Measurements from ENCODE around the gene POU5F1. TPM values are rescaled to one million over a fixed set of nuclear protein-coding genes. Genes with fewer than 3 reads are reported as not detected.
"Not testable (repeated sequence)": the region's sequence is repeated elsewhere in the genome, so short reads cannot be mapped to it uniquely, and the experiment has no call there.

POU5F1 gene
- total RNA-seq, 2 donors from 2014 or later: 3.4 to 7.0 TPM

DNA sequence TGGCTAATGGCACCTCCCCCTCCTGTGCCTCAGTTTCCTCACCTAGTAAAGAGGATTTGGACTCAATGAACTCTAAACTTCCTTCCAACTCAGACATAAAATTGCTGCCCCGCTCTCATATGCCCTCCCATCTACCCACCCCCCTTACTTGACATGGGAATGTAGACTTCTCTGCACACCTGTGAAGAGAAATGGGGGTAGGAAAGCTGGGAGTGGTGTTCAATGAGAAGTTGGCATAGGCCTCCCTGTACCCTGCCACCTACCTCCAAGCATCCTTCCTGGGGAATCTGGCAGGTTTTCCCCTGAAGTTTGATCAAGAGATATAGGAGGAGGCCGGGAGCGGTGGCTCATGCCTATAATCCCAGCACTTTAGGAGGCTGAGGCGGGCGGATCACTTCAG is 3.9 kb upstream of the POU5F1 start:
- H3K27ac ChIP-seq: no peak overlapping the region
- H3K4me1 ChIP-seq: peaks cover 6% of the 10 kb centered on the region
- no peaks in the 10 kb centered on the region for H3K9me3 ChIP-seq
- TF ChIP-seq, protein P1, sequence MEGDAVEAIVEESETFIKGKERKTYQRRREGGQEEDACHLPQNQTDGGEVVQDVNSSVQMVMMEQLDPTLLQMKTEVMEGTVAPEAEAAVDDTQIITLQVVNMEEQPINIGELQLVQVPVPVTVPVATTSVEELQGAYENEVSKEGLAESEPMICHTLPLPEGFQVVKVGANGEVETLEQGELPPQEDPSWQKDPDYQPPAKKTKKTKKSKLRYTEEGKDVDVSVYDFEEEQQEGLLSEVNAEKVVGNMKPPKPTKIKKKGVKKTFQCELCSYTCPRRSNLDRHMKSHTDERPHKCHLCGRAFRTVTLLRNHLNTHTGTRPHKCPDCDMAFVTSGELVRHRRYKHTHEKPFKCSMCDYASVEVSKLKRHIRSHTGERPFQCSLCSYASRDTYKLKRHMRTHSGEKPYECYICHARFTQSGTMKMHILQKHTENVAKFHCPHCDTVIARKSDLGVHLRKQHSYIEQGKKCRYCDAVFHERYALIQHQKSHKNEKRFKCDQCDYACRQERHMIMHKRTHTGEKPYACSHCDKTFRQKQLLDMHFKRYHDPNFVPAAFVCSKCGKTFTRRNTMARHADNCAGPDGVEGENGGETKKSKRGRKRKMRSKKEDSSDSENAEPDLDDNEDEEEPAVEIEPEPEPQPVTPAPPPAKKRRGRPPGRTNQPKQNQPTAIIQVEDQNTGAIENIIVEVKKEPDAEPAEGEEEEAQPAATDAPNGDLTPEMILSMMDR (IDR thresholded peaks at IDR 0.05): no peak
- intact Hi-C loops (cut with DNase I): no loop called here
- no peaks in the 10 kb centered on the region for H3K27me3 ChIP-seq
- no peak overlapping the region for H3K4me3 ChIP-seq
- no peaks in the 10 kb centered on the region for H3K36me3 ChIP-seq
- H3K9ac ChIP-seq (ENCODE audit: low read depth in 2 of 2, low read length in 2 of 2): no peak overlapping the region
- DNase-seq: no peak

DNA sequence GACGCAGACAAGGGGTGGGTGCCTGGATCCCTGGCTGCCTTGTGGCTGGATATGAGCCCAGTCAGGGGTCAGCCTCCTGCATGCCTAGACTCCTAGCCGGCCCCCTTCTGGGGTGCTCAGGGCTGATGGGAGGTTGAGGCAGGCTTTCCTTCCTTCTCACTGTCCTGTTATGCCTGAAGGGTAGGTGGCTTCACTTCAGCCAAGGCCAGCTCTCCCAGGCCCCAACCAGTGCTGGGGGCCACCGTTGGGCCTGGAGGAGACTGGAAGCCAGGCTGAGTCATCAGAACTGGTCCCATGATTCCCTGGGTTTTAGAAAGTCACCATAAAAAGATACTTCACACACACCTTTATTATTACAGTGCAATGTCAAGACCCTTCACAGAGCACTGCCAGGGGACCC is 2.9 kb upstream of the POU5F1 start:
- intact Hi-C loops (cut with DNase I): no loop called here
- Histone ChIP-seq H3K36me3 (no peaks in the 10 kb centered on the region), H3K4me1 (no peaks in the 10 kb centered on the region), H3K27me3 (no peaks in the 10 kb centered on the region), H3K4me3 (no peak overlapping the region), H3K9ac (ENCODE audit: low read depth in 2 of 2, low read length in 2 of 2) (no peak overlapping the region), H3K9me3 (no peaks in the 10 kb centered on the region), H3K27ac (no peak overlapping the region)
- TF ChIP-seq, protein P1 (IDR thresholded peaks at IDR 0.05): no peak
- no peak for DNase-seq

DNA sequence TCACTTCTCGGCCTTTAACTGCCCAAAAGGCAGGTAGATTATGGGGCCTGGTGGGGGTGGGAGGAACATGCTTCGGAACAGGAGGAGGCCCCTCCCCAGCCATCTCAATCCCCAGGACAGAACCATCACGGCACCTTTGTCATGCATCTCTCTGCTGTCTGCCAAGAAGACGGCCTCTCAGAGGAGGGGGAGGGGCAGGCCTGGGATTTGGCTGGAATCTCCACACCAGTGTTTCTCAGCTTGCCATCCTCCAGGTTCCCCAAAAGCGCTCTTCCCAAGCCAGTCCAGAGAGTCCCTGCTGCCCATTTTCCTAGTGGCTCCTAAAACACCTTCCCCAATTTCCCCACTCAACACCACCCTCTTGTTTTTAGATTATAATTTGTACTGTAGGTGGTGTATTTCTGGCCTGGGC is 2.5 kb upstream of the POU5F1 start:
- Histone ChIP-seq H3K9me3 (no peaks in the 10 kb centered on the region), H3K36me3 (no peaks in the 10 kb centered on the region), H3K27me3 (no peaks in the 10 kb centered on the region), H3K9ac (ENCODE audit: low read depth in 2 of 2, low read length in 2 of 2) (no peak overlapping the region), H3K4me1 (no peaks in the 10 kb centered on the region), H3K27ac (no peak overlapping the region), H3K4me3 (no peak overlapping the region)
- no peak for DNase-seq
- intact Hi-C loops (cut with DNase I): no loop called here
- TF ChIP-seq, protein P1 (IDR thresholded peaks at IDR 0.05): no peak

DNA sequence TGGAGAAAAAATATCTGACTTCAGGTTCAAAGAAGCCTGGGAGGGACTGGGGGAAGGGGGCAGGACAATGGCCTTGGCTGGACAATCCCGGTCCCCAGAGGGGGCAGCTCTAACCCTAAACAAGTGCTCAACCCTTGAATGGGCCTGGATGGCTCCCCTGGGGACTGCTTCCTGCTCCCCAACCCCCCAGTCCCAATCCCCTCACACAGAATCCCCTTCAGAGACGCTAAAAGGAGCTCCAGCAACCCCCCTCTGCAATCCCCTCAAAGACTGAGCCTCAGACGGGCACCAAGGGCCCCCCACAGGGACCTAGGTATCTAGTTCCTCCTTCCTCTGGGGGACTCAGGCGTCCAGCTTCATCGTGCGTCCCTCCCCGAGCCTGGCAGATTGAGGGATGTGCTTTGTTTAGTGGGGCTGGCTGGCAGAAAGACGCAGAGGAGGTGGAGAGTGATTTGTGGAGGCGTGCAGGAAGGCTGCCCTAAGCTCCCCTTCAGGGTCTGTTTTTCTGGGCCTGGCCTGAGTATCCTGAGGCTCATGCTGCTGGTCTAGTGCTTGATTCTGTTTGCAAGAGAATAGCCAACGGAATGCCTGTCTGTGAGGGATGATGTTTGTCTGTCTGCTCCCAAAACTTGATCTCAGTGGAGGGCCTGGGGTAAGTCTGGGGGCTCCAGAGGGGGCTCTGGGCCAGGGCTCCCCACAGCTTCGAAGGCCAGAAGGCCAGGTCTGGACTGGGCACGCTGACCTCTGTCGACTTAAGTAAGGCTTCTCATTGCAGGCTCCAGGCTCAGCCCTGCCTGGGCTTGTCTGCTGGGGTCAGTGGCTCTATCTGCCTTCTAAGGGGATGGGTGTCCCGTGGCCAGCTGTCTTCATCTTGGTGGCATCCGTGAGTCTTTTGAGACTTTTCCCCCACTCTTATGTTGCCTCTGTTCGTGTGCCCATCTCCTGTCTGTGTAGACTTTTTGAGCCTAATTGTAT is 1.7 kb upstream of the POU5F1 start:
- Histone ChIP-seq H3K27ac (no peak overlapping the region), H3K4me3 (no peak overlapping the region), H3K9ac (ENCODE audit: low read depth in 2 of 2, low read length in 2 of 2) (no peak overlapping the region), H3K27me3 (no peaks in the 10 kb centered on the region), H3K4me1 (no peaks in the 10 kb centered on the region), H3K9me3 (no peaks in the 10 kb centered on the region), H3K36me3 (no peaks in the 10 kb centered on the region)
- intact Hi-C loops (cut with DNase I): no loop called here
- TF ChIP-seq, protein P1 (IDR thresholded peaks at IDR 0.05): no peak
- DNase-seq: no peak

DNA sequence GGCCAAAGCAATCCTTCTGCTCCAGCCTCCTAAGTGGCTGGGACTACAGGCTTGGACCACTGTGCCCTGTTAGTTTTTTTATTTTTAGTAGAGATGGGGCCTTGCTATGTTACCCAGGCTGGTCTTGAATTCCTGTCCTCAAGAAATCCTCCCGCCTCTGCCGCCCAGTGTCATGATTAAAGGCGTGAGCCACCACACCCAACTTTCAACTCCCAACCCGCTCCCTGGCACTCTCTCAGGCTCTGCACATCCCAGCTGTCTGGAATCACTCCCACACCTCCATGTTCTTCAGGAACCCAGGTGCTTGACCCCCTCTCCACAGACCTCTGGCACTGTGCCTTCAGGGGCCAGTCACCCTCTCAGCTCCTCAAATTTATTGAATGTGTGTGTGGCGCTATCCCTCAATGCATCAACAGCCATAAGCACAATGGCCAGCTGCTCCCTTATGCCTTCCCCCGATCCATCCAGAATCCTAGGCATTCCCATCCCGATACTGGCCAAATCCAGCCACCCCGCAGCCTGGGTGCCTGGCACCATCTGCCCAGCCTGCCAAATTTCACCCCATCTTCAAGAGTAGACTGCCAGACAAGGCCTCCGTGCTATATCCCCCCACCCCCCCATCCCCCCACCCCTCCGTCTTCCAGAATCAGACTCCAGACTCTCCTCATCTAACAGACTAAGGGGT is 647 bp upstream of the POU5F1 start:
- H3K4me3 ChIP-seq: no peak overlapping the region
- no peaks in the 10 kb centered on the region for H3K4me1 ChIP-seq
- H3K27me3 ChIP-seq: no peaks in the 10 kb centered on the region
- H3K36me3 ChIP-seq: no peaks in the 10 kb centered on the region
- H3K9ac ChIP-seq (ENCODE audit: low read depth in 2 of 2, low read length in 2 of 2): no peak overlapping the region
- no peaks in the 10 kb centered on the region for H3K9me3 ChIP-seq
- intact Hi-C loops (cut with DNase I): no loop called here
- TF ChIP-seq, protein P1 (IDR thresholded peaks at IDR 0.05): no peak
- no peak for DNase-seq
- no peak overlapping the region for H3K27ac ChIP-seq

DNA sequence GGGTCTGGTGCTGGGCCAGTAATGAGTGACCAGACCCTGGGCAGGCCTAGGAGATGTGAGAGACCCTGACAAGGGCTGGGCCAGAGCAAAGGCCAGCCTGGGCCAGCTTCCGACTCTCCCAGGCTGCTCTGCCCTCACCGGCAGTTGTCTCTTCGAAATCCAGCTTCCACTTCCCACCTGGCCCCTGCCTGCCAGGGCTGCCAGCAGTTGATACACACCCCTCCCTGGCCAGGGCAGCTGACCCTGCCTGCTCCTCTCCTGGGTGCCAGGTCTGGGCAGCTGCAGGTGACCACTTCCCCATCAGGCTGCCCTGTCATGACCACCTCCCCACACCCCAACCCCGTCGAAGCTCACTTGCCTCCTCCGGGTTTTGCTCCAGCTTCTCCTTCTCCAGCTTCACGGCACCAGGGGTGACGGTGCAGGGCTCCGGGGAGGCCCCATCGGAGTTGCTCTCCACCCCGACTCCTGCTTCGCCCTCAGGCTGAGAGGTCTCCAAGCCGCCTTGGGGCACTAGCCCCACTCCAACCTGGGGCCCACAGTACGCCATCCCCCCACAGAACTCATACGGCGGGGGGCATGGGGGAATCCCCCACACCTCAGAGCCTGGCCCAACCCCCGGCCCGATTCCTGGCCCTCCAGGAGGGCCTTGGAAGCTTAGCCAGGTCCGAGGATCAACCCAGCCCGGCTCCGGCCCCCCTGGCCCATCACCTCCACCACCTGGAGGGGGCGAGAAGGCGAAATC is 453 bp downstream of the POU5F1 start:
- H3K4me3 ChIP-seq; DNase-seq; H3K9me3 ChIP-seq; intact Hi-C loops (cut with DNase I); H3K4me1 ChIP-seq; H3K36me3 ChIP-seq; H3K27me3 ChIP-seq; H3K27ac ChIP-seq: not testable (repeated sequence)
- H3K9ac ChIP-seq (ENCODE audit: low read depth in 2 of 2, low read length in 2 of 2): peak overlapping the region in 1 of 2 donors; percentile 35
